ENCODE data around the gene GDF9.

The GDF9 gene

GRCh38 chr5:132889501-132889900 lies 23.2 kb upstream of the GDF9 start:
- CTCF ChIA-PET, result no interaction called here
- no peak for DNase-seq (ENCODE audit: extremely low spot score)
- POLR2A ChIA-PET, result no interaction called here
- TF ChIP-seq ARNT (IDR thresholded peaks at IDR 0.05) (no peak), HDGF (IDR thresholded peaks at IDR 0.05; ENCODE audit: borderline replicate concordance) (no peak), CTBP1 (IDR thresholded peaks at IDR 0.05; ENCODE audit: borderline replicate concordance) (no peak), SUZ12 (IDR thresholded peaks at IDR 0.05) (no peak), PKNOX1 (IDR thresholded peaks at IDR 0.05) (no peak), ZNF384 (IDR thresholded peaks at IDR 0.05) (no peak), SP1 (IDR thresholded peaks at IDR 0.05) (no peak), BHLHE40 (IDR thresholded peaks at IDR 0.05; ENCODE audit: borderline replicate concordance) (no peak)

GRCh38 chr5:132887283-132887682 lies 21.0 kb upstream of the GDF9 start:
- no peak for DNase-seq (ENCODE audit: extremely low spot score)
- ChIA-PET POLR2A (no interaction called here), CTCF (no interaction called here)
- TF ChIP-seq PKNOX1 (IDR thresholded peaks at IDR 0.05), result no peak
- TF ChIP-seq ARNT (IDR thresholded peaks at IDR 0.05), result no peak
- no peak for TF ChIP-seq L3MBTL2 (conservative IDR thresholded peaks at IDR 0.05)
- TF ChIP-seq TARDBP (IDR thresholded peaks at IDR 0.05), result no peak
- no peak for TF ChIP-seq SUZ12 (IDR thresholded peaks at IDR 0.05)
- TF ChIP-seq ZNF384 (IDR thresholded peaks at IDR 0.05), result no peak
- no peak for TF ChIP-seq ELF4 (IDR thresholded peaks at IDR 0.05)
- no peak for TF ChIP-seq SP1 (IDR thresholded peaks at IDR 0.05)
- TF ChIP-seq BHLHE40 (IDR thresholded peaks at IDR 0.05; ENCODE audit: borderline replicate concordance), result no peak
- no peak for TF ChIP-seq NFRKB (IDR thresholded peaks at IDR 0.05)

GRCh38 chr5:132886064-132886823 lies 20.0 kb upstream of the GDF9 start:
- ChIA-PET CTCF (no interaction called here), POLR2A (no interaction called here)
- DNase-seq (ENCODE audit: extremely low spot score), result no peak

GRCh38 chr5:132884548-132884947 lies 18.3 kb upstream of the GDF9 start:
- no peak for DNase-seq (ENCODE audit: extremely low spot score)
- ChIA-PET POLR2A (interaction anchor here (0.5 to 1.7 kb wide), 3 partner anchors 13 to 29 kb away, joined by 3 to 4 read pairs (median 4); partner anchors contain the start of genes GDF9 and UQCRQ), CTCF (no interaction called here)
- TF ChIP-seq LEF1 (IDR thresholded peaks at IDR 0.05; ENCODE audit: borderline replicate concordance) (no peak), SUZ12 (IDR thresholded peaks at IDR 0.05) (no peak), L3MBTL2 (conservative IDR thresholded peaks at IDR 0.05) (no peak), ARNT (IDR thresholded peaks at IDR 0.05) (no peak), CTBP1 (IDR thresholded peaks at IDR 0.05; ENCODE audit: borderline replicate concordance) (no peak), HDGF (IDR thresholded peaks at IDR 0.05; ENCODE audit: borderline replicate concordance) (no peak), FOXK2 (IDR thresholded peaks at IDR 0.05) (no peak), NFRKB (IDR thresholded peaks at IDR 0.05) (no peak), PKNOX1 (IDR thresholded peaks at IDR 0.05) (no peak), TARDBP (IDR thresholded peaks at IDR 0.05) (no peak), FOXA1 (IDR thresholded peaks at IDR 0.05) (no peak), BHLHE40 (IDR thresholded peaks at IDR 0.05; ENCODE audit: borderline replicate concordance) (no peak), ELF4 (IDR thresholded peaks at IDR 0.05) (no peak), SP1 (IDR thresholded peaks at IDR 0.05) (no peak), ZNF384 (IDR thresholded peaks at IDR 0.05) (no peak), FOXM1 (IDR thresholded peaks at IDR 0.05; ENCODE audit: borderline replicate concordance) (no peak)

More at GRCh38 chr5:132886064-132886823, 20.0 kb upstream of the GDF9 start:
- TF ChIP-seq FOXK2 (IDR thresholded peaks at IDR 0.05), result no peak
- TF ChIP-seq ARNT (IDR thresholded peaks at IDR 0.05), result no peak
- TF ChIP-seq TARDBP (IDR thresholded peaks at IDR 0.05), result no peak
- TF ChIP-seq NFRKB (IDR thresholded peaks at IDR 0.05), result no peak

GRCh38 chr5:132883261-132883834 lies 17.1 kb upstream of the GDF9 start:
- DNase-seq (ENCODE audit: extremely low spot score), result peak; percentile 70
- TF ChIP-seq PKNOX1 (IDR thresholded peaks at IDR 0.05) (peak; percentile 30; the same call in 1 of the 2 replicates), SUZ12 (IDR thresholded peaks at IDR 0.05) (no peak), FOXM1 (IDR thresholded peaks at IDR 0.05; ENCODE audit: borderline replicate concordance) (no peak)
- ChIA-PET CTCF (interaction anchor here (0.6 to 1.7 kb wide), 12 partner anchors 8 to 165 kb away, joined by 3 to 7 read pairs (median 4); partner anchors contain the start of genes LEAP2 and SHROOM1), POLR2A (interaction anchor here (0.9 to 1.7 kb wide), 3 partner anchors 12 to 53 kb away, joined by 3 to 4 read pairs (median 4); partner anchors contain the start of genes GDF9 and UQCRQ)

GRCh38 chr5:132877938-132878337 lies 11.7 kb upstream of the GDF9 start:
- CTCF ChIA-PET, result interaction anchor here (0.7 kb wide), 1 partner anchor 9 kb away, joined by 4 read pairs; no protein-coding TSS in a partner anchor
- no peak for TF ChIP-seq LEF1 (IDR thresholded peaks at IDR 0.05; ENCODE audit: borderline replicate concordance)
- no peak for TF ChIP-seq BHLHE40 (IDR thresholded peaks at IDR 0.05; ENCODE audit: borderline replicate concordance)
- no peak for TF ChIP-seq ELF4 (IDR thresholded peaks at IDR 0.05)
- TF ChIP-seq SP1 (IDR thresholded peaks at IDR 0.05), result no peak
- TF ChIP-seq FOXA1 (IDR thresholded peaks at IDR 0.05), result no peak
- TF ChIP-seq NFRKB (IDR thresholded peaks at IDR 0.05), result no peak
- TF ChIP-seq ZNF384 (IDR thresholded peaks at IDR 0.05), result no peak
- TF ChIP-seq CTBP1 (IDR thresholded peaks at IDR 0.05; ENCODE audit: borderline replicate concordance), result no peak
- TF ChIP-seq PKNOX1 (IDR thresholded peaks at IDR 0.05), result no peak
- no peak for TF ChIP-seq SUZ12 (IDR thresholded peaks at IDR 0.05)
- no peak for TF ChIP-seq ARNT (IDR thresholded peaks at IDR 0.05)
- no peak for TF ChIP-seq FOXK2 (IDR thresholded peaks at IDR 0.05)
- no peak for TF ChIP-seq HDGF (IDR thresholded peaks at IDR 0.05; ENCODE audit: borderline replicate concordance)
- no peak for TF ChIP-seq FOXM1 (IDR thresholded peaks at IDR 0.05; ENCODE audit: borderline replicate concordance)
- no peak for TF ChIP-seq TARDBP (IDR thresholded peaks at IDR 0.05)
- peak; percentile 23 for DNase-seq (ENCODE audit: extremely low spot score)
- POLR2A ChIA-PET, result interaction anchor here (4.0 kb wide), 1 partner anchor 11 kb away, joined by 20 read pairs; the partner anchor contains the start of genes GDF9 and UQCRQ
